ENCODE data around the gene GLE1.

DNA sequence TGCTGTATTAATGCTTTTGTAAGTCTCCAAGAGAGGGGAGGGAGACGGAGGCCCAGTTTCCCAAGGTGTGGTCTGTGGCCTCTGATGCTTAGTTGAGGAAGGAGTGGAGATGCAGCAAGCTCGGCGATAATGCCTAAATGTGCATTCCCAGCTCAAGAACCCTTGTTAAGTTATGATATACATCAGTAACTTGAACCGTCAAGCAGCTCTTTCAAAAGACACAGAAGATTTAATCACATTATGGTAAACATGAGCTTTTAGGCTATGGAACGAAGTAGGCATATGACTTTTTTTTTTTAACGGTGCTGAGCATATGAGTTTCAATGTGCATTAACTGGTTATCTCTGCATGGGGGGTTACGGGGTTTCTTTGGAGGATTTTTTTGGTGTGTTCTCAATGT, 22.3 kb upstream of the GLE1 start:
- TF ChIP-seq, protein P1, sequence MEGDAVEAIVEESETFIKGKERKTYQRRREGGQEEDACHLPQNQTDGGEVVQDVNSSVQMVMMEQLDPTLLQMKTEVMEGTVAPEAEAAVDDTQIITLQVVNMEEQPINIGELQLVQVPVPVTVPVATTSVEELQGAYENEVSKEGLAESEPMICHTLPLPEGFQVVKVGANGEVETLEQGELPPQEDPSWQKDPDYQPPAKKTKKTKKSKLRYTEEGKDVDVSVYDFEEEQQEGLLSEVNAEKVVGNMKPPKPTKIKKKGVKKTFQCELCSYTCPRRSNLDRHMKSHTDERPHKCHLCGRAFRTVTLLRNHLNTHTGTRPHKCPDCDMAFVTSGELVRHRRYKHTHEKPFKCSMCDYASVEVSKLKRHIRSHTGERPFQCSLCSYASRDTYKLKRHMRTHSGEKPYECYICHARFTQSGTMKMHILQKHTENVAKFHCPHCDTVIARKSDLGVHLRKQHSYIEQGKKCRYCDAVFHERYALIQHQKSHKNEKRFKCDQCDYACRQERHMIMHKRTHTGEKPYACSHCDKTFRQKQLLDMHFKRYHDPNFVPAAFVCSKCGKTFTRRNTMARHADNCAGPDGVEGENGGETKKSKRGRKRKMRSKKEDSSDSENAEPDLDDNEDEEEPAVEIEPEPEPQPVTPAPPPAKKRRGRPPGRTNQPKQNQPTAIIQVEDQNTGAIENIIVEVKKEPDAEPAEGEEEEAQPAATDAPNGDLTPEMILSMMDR (IDR thresholded peaks at IDR 0.05): no peak
- TF ChIP-seq POLR2A (IDR thresholded peaks at IDR 0.05): no peak
